ENCODE data around the gene ESF1.

DNA sequence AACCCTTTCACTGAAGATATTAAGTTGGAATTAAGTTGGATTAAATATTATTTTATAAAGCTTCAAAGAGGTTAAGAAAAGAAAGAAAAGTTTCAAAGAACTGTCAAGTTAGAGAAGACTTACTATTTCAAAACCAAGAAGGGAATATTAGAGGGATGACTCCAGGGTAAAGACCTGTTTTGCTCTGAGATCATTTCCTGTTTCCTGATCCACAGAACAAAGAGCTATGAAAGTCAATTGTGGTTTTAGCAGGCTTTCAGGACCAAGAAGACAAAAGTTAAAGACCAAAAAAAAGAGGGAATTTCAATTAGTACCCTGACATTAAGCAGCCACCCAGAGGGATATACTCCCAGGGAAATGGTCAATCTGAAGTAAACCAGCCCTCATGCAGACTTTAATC lies 19.4 kb downstream of the ESF1 start:
- TF ChIP-seq NR2C2 (IDR thresholded peaks at IDR 0.05; ENCODE audit: borderline replicate concordance, control insufficient read depth, insufficient read length, low read depth) (no peak), NFIC (IDR thresholded peaks at IDR 0.05; ENCODE audit: low read depth, low read length) (no peak), NFYA (IDR thresholded peaks at IDR 0.05; ENCODE audit: borderline replicate concordance, low read depth, low read length) (no peak), CHD2 (IDR thresholded peaks at IDR 0.05; ENCODE audit: borderline replicate concordance, low read depth, low read length) (no peak)
- TF ChIP-seq, protein P1, sequence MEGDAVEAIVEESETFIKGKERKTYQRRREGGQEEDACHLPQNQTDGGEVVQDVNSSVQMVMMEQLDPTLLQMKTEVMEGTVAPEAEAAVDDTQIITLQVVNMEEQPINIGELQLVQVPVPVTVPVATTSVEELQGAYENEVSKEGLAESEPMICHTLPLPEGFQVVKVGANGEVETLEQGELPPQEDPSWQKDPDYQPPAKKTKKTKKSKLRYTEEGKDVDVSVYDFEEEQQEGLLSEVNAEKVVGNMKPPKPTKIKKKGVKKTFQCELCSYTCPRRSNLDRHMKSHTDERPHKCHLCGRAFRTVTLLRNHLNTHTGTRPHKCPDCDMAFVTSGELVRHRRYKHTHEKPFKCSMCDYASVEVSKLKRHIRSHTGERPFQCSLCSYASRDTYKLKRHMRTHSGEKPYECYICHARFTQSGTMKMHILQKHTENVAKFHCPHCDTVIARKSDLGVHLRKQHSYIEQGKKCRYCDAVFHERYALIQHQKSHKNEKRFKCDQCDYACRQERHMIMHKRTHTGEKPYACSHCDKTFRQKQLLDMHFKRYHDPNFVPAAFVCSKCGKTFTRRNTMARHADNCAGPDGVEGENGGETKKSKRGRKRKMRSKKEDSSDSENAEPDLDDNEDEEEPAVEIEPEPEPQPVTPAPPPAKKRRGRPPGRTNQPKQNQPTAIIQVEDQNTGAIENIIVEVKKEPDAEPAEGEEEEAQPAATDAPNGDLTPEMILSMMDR (IDR thresholded peaks at IDR 0.05 in 2 of 3, conservative IDR thresholded peaks at IDR 0.05 in 1 of 3; ENCODE audit: control insufficient read depth in 2 of 3, extremely low read depth in 1 of 3, insufficient read depth in 1 of 3, low read depth in 3 of 3, low read length in 3 of 3), result no peak
- TF ChIP-seq, protein P2, sequence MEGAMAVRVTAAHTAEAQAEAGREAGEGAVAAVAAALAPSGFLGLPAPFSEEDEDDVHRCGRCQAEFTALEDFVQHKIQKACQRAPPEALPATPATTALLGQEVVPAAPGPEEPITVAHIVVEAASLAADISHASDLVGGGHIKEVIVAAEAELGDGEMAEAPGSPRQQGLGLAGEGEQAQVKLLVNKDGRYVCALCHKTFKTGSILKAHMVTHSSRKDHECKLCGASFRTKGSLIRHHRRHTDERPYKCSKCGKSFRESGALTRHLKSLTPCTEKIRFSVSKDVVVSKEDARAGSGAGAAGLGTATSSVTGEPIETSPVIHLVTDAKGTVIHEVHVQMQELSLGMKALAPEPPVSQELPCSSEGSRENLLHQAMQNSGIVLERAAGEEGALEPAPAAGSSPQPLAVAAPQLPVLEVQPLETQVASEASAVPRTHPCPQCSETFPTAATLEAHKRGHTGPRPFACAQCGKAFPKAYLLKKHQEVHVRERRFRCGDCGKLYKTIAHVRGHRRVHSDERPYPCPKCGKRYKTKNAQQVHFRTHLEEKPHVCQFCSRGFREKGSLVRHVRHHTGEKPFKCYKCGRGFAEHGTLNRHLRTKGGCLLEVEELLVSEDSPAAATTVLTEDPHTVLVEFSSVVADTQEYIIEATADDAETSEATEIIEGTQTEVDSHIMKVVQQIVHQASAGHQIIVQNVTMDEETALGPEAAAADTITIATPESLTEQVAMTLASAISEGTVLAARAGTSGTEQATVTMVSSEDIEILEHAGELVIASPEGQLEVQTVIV (IDR thresholded peaks at IDR 0.05; ENCODE audit: borderline replicate concordance, partially characterized antibody), result no peak

Measured in GM12878 (cell line).